Fibroblast of lung (primary cell): ENCODE data around the gene ANAPC1.
"Not testable (repeated sequence)": the region's sequence is repeated elsewhere in the genome, so short reads cannot be mapped to it uniquely, and the experiment has no call there.

Source experiments
- CTCF ChIP-seq, 2 donors: IDR thresholded peaks in 1 of 2; conservative IDR thresholded peaks in 1 of 2; 1 replicate in 1 of 2; 2 replicates in 1 of 2; pipeline ENCODE4 v1.5.1; 2011 to 2012; ENCODE audit warnings: low read length in 2 of 2, control low read depth in 1 of 2, inconsistent platforms in 1 of 2, low read depth in 1 of 2, mild to moderate bottlenecking in 1 of 2
- EZH2 ChIP-seq: IDR thresholded peaks from 2 replicates; pipeline ENCODE4 v1.5.1; 2012; ENCODE audit warnings: low read length, control low read depth, mild to moderate bottlenecking; ENCODE audit errors: missing control alignments

DNA sequence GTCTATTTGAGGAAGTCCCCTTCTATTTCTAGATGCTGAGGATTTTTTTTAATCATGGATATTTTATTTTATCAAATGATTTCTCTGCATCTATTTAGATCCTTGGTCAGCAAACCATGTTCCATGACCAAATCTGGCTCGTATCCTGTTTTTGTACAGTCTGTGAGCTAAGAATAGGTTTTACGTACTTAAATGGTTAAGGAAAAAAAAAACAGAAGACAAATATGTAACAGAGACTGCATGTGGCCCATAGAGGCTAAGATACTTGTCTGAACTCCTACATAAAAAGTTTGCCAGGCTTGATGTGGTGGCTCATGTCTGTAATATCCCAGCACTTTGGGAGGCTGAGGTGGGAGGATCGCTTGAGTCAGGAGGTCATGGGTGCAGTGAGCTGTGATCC, 31.4 kb downstream of the ANAPC1 start:
- not testable (repeated sequence) for TF ChIP-seq EZH2; CTCF (conservative IDR thresholded peaks at IDR 0.05 in 1 of 2, IDR thresholded peaks at IDR 0.05 in 1 of 2; ENCODE audit: low read depth in 1 of 2, low read length in 2 of 2)
